Glomerular visceral epithelial cell (primary cell): ENCODE results near the gene KRT3.

Source experiments
- DNase-seq: peaks from one replicate; pipeline ENCODE4 v3.0.0-alpha.2; 2016; ENCODE audit errors: extremely low spot score

Gene KRT3

DNA sequence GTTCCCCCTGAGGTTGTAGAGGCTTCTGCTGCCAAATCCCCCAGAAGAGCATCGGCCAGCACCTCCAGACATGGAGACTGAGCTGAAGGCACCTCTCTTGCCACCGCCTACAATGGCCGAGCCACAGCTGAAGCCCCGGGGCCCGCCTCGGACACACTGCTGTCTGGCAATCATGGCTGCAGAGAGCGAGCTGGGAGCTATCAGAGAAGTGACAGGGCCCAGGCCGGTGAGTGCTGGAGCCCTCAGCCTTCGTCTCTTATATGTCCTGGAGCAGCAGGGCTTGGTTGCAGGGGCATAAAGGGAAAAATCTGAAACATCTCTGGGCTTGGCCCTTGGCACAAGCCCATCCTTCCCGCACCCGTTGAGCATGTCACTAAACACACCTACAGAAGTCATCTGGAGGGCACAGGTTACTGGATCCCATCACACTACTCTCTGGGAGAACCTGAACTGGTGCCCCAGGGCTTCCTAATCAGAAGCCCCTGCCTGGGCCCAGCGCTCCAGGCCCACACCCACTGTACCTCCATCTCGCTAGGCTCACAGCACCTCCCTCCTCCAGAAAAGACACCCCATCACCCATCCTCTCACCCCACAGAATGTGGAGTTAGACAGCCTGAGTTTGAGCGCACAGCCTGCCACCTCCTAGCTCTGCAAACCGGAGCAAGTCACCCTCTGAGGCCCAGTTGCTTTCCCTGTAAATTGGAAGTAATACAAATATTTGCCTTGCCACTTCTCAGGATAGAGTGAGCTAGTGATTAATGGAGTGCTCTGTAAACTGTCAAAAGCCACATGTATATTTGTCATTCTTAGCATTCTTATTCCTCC lies 18.2 kb upstream of the KRT3 start, which contains the start of gene KRT4:
KRT4 (minus strand) TSS at position 232 of the 825 bp plus-strand sequence; CDS start at position 174, 58 bp downstream.
- no peak for DNase-seq

- no peak for DNase-seq
These were observed 17.4 kb upstream of the KRT3 start for GRCh38 chr12:52813203-52813819.

- no peak for DNase-seq
These were observed 16.8 kb upstream of the KRT3 start for GRCh38 chr12:52812749-52813148.

- no peak for DNase-seq
These were observed 16.1 kb upstream of the KRT3 start for GRCh38 chr12:52812073-52812400.

GRCh38 chr12:52811191-52812072 lies 15.5 kb upstream of the KRT3 start:
- DNase-seq: no peak

DNA sequence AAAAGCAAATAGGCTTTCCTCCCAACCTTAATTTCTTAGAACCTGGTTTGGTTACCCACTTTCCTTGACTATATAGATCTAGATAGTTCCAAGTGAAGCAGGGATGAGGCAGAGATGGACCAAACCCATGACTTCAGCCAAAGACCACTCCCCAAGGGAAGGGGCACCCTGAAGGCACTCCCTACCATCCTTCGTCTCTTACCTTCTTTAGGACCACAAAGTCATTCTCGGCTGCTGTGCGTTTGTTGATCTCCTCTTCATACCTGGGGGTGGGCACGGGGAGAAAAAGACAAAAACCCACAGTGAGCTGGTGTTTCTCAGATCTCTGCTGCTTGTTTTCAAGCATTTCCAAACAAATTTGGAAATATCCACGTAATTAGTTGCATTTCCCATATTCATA lies 14.6 kb upstream of the KRT3 start:
- no peak for DNase-seq

DNA sequence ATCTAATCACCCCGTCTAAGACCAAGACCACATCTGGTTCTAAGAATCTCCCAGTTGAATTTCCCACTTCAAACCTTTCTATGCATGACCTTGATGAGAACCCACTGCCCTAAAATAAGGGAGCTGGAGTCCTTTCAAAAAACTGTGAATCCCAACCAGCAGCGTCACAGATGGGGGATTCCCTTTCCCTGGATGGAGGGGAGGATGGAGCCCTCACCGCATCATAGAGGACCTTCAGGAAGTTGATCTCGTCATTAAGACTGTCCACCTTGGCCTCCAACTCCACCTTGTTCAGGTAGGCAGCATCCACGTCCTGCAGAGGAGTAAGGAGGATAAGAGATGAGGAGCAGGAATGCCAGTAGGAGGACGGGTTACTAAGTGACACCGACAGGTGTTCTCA lies 13.2 kb upstream of the KRT3 start:
- no peak for DNase-seq

DNA sequence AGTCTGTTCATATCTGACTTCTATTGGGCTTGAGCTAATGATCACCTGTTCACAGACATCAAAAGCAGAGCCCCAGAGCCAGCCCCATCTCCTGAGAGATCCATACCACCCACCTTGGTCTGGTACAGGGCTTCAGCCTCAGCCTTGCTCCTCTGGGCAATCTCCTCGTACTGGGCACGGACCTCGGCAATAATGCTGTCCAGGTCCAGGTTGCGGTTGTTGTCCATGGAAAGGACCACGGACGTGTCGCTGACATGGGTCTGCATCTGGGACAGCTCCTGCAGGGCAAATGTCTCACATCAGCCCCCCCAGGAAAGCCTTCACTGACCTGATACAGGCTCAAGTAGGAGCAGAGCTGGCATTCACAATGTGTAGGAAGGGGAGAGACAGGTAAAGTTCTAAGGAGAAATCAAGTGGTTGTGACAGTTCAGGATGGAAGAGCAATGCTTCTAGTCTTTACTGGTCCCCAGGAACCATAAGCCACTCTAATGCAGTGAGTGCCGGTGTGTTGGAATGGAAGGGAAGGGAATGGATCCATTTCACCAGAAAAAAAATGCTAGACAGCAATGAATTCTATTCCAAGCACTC lies 12.8 kb upstream of the KRT3 start:
- DNase-seq: no peak

DNA sequence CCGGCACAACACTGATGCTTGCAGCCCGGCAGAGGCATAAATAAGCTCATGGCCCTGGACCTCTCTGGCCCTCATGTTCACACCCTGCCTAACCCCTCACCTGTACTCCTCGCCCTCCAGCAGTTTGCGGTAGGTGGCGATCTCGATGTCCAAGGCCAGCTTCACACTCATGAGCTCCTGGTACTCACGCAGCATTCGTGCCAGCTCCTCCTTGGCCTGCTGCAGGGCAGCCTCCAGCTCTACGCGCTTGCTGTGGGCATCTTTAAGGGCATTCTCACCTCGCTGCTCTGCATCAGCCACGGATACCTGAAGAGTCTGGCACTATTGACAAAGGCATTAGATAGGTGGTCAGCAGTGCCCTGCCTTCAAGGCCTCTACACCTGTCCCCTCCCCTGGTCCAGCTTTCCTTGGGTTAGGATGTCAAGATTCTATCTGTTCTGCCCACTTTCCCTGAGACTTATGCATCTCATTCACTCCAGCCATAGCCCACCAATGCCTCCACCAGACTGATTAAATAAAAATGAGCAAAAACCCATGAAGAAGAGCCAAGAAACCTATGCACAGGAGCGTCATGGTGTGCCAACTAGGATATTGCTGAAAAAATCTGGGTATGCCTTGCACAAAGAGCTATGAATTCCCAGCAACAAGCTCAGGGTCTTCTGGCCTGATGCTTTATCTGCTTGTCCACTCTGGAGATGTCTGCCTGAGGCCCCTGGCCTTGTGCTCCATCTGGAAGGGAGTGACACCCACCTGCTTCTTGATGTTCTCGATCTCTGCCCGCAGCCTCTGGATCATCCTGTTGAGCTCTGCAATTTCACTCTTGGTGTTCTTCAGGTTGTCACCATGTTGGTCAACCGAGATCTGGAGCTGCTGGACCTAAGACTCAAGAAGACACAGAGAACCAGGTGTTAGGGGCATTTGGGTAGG lies 11.9 kb upstream of the KRT3 start:
- DNase-seq: no peak

GRCh38 chr12:52806821-52807543 lies 11.1 kb upstream of the KRT3 start:
- DNase-seq: no peak

GRCh38 chr12:52806169-52806811 lies 10.4 kb upstream of the KRT3 start:
- DNase-seq: no peak

GRCh38 chr12:52805739-52806138 lies 9.8 kb upstream of the KRT3 start:
- DNase-seq: no peak

DNA sequence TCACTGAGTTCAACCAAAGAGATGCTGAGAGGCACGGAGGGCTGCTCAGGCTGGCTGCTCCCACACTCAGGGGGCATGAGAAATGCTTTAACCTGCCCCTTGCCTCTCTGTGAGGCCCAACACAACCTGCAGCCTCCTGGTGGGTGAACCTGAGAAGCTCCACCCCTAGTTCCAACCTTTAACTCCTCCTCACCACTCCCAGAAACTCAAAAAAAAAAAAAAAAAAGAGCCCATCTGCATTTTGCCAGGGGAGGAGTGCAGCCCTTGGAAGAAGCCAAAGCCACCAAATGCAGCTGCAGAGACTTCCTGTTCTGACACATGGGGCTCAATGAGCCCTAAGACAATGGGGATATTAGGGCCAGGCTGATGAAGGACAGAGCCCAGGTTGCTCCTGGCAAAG lies 9.1 kb upstream of the KRT3 start:
- no peak for DNase-seq

DNA sequence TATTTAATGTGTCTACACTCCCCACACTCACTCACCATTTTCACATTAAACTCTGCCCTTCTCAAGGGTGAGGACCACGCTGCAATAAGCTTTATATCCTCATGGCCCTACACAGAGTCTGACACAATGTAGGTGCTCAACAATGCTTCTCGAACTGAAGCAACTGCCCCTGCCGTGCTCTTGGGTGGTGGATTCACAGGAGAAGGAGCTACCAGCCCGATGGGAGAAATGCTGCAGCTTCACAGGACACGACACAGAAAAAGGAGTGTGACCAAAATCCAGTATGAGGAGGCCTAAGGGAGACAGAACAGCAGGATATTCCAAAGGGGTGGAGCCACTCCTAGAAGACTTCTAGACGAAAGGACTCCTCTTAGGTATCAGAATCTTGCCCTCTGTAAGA lies 6.5 kb upstream of the KRT3 start:
- no peak for DNase-seq

DNA sequence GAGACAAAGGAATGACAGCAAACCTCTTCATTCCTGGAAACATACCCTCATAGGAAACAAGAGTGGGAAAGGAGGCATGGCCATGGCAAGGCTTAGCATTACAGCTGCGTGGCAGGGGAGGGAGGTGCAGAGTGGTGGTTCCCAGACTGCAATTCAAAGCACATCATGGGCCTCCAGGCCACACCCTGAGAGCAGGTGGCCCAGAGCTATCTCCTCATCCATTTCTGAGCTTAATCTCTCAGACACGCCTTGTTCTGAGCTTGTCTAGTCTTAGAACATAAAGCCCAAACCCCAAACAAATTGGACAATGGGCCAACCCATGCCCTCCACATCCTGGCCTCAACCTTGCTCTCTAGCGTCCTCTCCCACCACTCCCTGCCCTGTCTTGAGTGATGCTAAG lies 5.9 kb upstream of the KRT3 start:
- DNase-seq: no peak

DNA sequence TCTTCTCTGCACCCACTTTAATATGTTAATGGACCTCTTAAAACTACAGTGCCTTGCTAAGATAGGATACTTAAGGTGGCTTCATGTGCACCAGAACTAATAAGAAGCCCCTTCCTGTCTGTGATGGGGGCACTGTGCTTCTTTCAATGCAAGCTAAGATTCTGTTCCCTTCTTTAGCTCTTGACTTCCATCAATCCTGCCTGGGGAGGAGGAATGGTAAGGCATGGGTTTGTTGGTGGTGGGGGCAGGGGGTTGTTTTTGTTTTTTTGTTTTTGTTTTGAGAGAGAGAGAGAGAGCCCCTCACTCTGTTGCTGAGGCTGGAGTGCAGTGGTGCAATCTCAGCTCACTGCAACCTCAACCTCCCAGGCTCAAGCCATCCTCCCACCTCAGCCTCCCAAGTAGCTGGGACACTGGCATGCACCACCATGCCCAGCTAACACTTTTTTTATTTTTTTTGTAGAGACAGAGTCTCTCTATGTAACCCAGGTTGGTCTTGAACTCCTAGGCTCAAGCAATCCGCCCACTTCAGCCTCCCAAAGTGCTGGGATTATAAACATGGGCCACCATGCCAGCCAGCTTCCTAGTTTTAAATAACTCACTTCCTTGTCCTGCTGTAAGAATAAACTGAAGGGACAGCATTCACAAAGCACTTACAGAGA lies 4.5 kb upstream of the KRT3 start:
- no peak for DNase-seq

- DNase-seq: no peak
These were observed 3.7 kb upstream of the KRT3 start for GRCh38 chr12:52799505-52800211.

DNA sequence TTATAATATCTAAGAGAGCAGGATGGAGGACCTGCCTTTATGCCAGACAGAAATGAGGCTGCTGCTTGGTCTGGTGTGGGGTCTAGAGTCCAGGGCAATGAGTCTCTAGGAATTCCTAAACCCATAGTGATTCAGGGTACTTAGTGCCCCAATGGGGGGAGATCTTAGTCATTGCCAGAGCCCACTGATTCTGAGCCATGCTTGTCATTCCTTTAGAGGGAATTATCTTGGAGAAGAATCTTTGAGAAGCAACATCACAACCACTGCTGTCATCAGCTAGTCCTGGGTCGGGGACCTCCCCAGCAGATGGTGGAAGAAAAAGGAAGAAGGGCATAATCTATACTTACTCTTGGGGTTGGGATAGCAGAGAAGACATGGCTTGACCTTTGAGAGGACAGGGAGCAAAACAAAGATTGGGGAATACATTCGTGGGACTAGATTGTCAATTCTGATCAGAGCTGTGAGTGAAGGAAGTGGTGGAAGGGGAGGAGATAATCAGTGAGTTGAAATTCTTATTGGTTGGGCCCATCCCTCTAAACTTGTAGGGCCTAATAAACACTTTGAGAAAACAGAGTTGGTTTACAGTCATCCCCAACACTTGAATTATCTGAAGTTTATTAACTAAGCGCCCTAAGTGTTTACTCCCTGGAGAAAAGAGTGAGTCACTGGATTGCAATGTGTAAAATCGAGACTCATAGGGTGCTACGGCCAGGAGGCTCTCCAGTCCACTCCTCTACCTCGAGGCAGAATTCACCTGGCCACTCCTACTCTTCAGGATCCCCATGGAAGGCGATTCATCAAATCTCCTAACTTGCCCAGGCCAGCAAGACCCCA lies 3.0 kb upstream of the KRT3 start:
- peak; percentile 55 for DNase-seq
